Measurements from ENCODE around the gene C18orf63.

Gene C18orf63

GRCh38 chr18:74328206-74328605 lies 12.6 kb downstream of the C18orf63 start:
- TF ChIP-seq CTCF (IDR thresholded peaks at IDR 0.05; ENCODE audit: borderline replicate concordance, insufficient read depth, low read depth, low read length), result no peak
- H3K4me3 ChIP-seq (ENCODE audit: low read depth, low read length), result no peak overlapping the region

- TF ChIP-seq CTCF (IDR thresholded peaks at IDR 0.05; ENCODE audit: borderline replicate concordance, insufficient read depth, low read depth, low read length), result no peak
- H3K4me3 ChIP-seq (ENCODE audit: low read depth, low read length), result no peak overlapping the region
These were observed 14.1 kb downstream of the C18orf63 start for GRCh38 chr18:74329688-74330205.

GRCh38 chr18:74331404-74331803 lies 15.8 kb downstream of the C18orf63 start:
- TF ChIP-seq CTCF (IDR thresholded peaks at IDR 0.05; ENCODE audit: borderline replicate concordance, insufficient read depth, low read depth, low read length), result peak; percentile 40

GRCh38 chr18:74333091-74333490 lies 17.5 kb downstream of the C18orf63 start:
- no peak for TF ChIP-seq CTCF (IDR thresholded peaks at IDR 0.05; ENCODE audit: borderline replicate concordance, insufficient read depth, low read depth, low read length)
- H3K4me3 ChIP-seq (ENCODE audit: low read depth, low read length), result no peak overlapping the region

More at GRCh38 chr18:74331404-74331803, 15.8 kb downstream of the C18orf63 start:
- no peak overlapping the region for H3K4me3 ChIP-seq (ENCODE audit: low read depth, low read length)

DNA sequence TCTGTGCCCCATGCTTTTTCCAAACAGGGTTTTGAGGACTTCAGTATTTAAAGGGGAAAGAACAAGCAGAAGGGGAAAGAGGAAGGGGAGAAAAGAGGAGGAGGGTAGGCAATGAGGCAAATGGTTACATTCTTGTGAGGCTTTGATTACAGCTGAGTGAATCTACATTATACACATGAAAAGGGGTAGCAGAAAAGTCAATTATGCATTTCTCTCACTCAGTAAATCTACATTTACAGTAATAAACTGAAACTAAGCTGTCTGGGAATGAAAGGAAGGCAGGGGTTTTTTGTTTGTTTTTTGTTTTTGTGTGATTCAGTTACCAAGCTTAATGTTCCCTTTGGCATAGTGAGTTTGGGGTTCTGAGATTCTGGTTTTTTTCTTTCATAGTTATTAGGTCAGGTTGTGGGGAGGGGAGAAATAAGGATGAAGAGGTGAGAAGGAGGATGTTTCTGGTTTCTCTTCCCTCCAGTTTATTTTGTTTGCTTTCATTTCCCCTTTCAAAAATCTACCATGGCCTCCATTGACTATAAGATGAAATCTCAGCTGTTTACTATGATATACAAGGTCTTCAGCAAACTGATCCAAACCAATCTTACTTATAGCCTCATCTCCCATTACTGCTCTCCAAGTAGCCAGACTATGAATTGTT lies 18.7 kb downstream of the C18orf63 start:
- TF ChIP-seq CTCF (IDR thresholded peaks at IDR 0.05; ENCODE audit: borderline replicate concordance, insufficient read depth, low read depth, low read length), result no peak
- H3K4me3 ChIP-seq (ENCODE audit: low read depth, low read length), result no peak overlapping the region

DNA sequence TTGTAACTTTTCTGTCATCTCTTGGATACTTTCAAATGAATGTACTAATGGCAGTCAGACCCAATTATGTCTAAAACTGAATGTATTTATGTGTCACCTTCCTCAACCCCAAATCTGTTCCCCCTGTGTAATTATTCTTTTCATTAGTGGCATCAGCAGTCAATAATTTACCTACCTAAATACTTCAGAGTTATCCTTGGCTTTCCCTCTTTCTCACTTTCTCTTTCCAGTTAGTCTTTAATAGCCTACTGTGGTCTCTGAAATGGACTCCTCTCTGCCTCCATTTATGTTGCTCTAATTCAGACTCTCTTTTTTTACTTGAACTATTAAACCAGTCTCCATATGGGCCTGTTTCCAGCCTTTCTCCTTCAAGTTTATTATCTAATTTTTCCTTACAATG lies 21.0 kb downstream of the C18orf63 start:
- TF ChIP-seq CTCF (IDR thresholded peaks at IDR 0.05; ENCODE audit: borderline replicate concordance, insufficient read depth, low read depth, low read length), result no peak
- no peak overlapping the region for H3K4me3 ChIP-seq (ENCODE audit: low read depth, low read length)
